Stimulated activated CD8-positive, alpha-beta memory T cell treated with anti-CD3 and anti-CD28 coated beads, Interleukin-7, amount 100 ng/mL, for 1 hour (primary cell): Measurements from ENCODE around the gene ERICH4.
"Not testable (repeated sequence)": the region's sequence is repeated elsewhere in the genome, so short reads cannot be mapped to it uniquely, and the experiment has no call there.

ENCODE experiments used
- DNase-seq, 2 donors: peaks; one replicate each; pipeline ENCODE4 v3.0.0-alpha.2; 2020; ENCODE audit warnings: low read depth in 2 of 2

Gene ERICH4

GRCh38 chr19:41442473-41443355 is at the start of gene ERICH4:
Gene ERICH4 (plus strand): TSS chr19:41443156. CDS start chr19:41443170, 14 bp downstream.
- no peak for DNase-seq

- no peak for DNase-seq
Measured at GRCh38 chr19:41395355-41395754, 47.6 kb upstream of the ERICH4 start.

GRCh38 chr19:41397086-41398049 is 45.6 kb upstream of the ERICH4 start, which contains the start of the genes BCKDHA and EXOSC5:
Gene BCKDHA (plus strand): TSS chr19:41397818. CDS start chr19:41397828, 10 bp downstream.
Gene EXOSC5 (minus strand): TSS chr19:41397359. CDS start chr19:41397328, 31 bp downstream.
- DNase-seq, result peak; percentile 95 to 96

GRCh38 chr19:41398050-41398418 is 44.9 kb upstream of the ERICH4 start:
- no peak for DNase-seq

- DNase-seq, result no peak
Measured at GRCh38 chr19:41398598-41398997, 44.4 kb upstream of the ERICH4 start.

GRCh38 chr19:41399091-41399490 is 43.9 kb upstream of the ERICH4 start:
- no peak for DNase-seq

- no peak for DNase-seq
Measured at GRCh38 chr19:41399525-41399924, 43.4 kb upstream of the ERICH4 start.

GRCh38 chr19:41401483-41401882 is 41.5 kb upstream of the ERICH4 start:
- no peak for DNase-seq

GRCh38 chr19:41402010-41402409 is 40.9 kb upstream of the ERICH4 start:
- no peak for DNase-seq

- DNase-seq, result no peak
Measured at GRCh38 chr19:41403181-41403970, 39.6 kb upstream of the ERICH4 start.

- no peak for DNase-seq
Measured at GRCh38 chr19:41405776-41406175, 37.2 kb upstream of the ERICH4 start.

GRCh38 chr19:41407271-41407670 is 35.7 kb upstream of the ERICH4 start:
- DNase-seq, result no peak

GRCh38 chr19:41408256-41408655 is 34.7 kb upstream of the ERICH4 start:
- DNase-seq, result no peak

GRCh38 chr19:41408846-41409245 is 34.1 kb upstream of the ERICH4 start:
- not testable (repeated sequence) for DNase-seq

GRCh38 chr19:41409288-41409687 is 33.7 kb upstream of the ERICH4 start:
- DNase-seq, result no peak

GRCh38 chr19:41410336-41411054 is 32.5 kb upstream of the ERICH4 start:
- no peak for DNase-seq

- DNase-seq, result no peak
Measured at GRCh38 chr19:41411100-41411967, 31.6 kb upstream of the ERICH4 start.

GRCh38 chr19:41411968-41412265 is 31.0 kb upstream of the ERICH4 start:
- DNase-seq, result no peak

GRCh38 chr19:41412953-41413352 is 30.0 kb upstream of the ERICH4 start:
- no peak for DNase-seq

- no peak for DNase-seq
Measured at GRCh38 chr19:41413947-41414346, 29.0 kb upstream of the ERICH4 start.
